ENCODE data around the gene EXD1.
"Not testable (repeated sequence)": the region's sequence is repeated elsewhere in the genome, so short reads cannot be mapped to it uniquely, and the experiment has no call there.

The EXD1 gene

DNA sequence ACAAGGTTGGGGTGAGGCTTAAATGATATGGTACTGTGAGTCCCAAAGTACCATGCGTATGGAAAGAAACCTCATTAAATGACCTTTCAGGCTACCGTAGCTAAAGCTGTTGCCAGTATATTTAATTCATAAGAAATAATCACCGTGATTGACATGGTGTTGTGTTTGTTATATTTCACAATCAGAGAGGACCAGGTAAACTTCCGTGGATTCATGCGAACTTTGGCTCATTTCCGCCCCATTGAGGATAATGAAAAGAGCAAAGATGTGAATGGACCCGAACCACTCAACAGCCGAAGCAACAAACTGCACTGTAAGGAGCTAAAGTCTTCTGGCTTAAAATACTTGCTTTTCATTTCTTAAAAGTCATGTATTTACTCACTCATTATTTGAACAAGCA is 32.0 kb upstream of the EXD1 start:
- no peak for DNase-seq (ENCODE audit: low read depth in 2 of 2)
- no peak overlapping the region for H3K4me3 ChIP-seq (replicated peaks in 1 of 2; ENCODE audit: low read depth in 2 of 2, low read length in 2 of 2)
- TF ChIP-seq, protein P1, sequence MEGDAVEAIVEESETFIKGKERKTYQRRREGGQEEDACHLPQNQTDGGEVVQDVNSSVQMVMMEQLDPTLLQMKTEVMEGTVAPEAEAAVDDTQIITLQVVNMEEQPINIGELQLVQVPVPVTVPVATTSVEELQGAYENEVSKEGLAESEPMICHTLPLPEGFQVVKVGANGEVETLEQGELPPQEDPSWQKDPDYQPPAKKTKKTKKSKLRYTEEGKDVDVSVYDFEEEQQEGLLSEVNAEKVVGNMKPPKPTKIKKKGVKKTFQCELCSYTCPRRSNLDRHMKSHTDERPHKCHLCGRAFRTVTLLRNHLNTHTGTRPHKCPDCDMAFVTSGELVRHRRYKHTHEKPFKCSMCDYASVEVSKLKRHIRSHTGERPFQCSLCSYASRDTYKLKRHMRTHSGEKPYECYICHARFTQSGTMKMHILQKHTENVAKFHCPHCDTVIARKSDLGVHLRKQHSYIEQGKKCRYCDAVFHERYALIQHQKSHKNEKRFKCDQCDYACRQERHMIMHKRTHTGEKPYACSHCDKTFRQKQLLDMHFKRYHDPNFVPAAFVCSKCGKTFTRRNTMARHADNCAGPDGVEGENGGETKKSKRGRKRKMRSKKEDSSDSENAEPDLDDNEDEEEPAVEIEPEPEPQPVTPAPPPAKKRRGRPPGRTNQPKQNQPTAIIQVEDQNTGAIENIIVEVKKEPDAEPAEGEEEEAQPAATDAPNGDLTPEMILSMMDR (IDR thresholded peaks at IDR 0.05; ENCODE audit: low read depth, low read length): no peak

DNA sequence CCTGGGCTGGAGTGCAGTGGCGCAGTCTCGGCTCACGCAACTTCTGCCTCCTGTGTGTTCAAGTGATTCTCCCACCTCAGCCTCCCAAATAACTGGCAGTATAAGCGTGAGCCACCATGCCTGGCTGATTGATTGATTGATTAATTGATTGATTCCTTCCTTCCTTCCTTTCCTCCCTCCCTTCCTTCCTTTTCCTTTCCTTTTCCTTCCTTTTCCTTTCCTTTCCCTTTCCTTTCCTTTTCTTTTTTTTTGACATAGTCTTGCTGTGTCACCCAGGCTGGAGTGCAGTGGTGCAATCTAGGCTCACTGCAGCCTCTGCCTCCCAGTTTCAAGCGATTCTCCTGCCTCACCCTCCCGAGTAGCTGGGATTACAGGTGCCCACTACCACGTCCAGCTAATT is 30.4 kb upstream of the EXD1 start:
- H3K4me3 ChIP-seq (replicated peaks in 1 of 2; ENCODE audit: low read depth in 2 of 2, low read length in 2 of 2); DNase-seq (ENCODE audit: low read depth in 2 of 2): not testable (repeated sequence)

DNA sequence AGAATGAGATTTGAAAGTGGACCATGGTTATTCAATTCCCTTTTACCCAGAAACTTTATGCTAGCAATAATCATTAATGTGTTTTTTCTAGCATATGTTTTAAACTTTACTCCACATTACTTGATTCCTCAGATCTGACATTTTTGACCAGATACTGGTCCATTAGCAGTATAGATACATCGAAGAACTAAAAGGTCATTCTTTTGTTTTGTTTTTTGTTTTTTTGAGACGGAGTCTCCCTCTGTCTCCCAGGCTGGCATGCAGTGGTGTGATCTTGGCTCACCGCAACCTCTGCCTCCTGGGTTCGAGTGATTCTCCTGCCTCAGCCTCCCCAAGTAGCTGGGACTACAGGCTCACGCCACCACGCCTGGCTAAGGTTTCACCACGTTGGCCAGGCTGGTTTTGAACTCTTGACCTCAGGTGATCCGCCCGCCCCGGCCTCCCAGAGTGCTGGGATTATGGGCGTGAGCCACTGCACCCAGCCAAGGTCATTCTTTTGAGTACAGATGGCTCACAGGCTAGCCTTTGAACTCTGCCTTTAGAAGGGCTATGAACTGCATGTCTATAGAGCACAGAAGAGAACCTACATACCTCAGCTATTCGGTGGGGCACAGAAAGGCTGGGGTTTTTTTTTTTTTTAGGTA is 29.1 kb upstream of the EXD1 start:
- TF ChIP-seq, protein P1 (IDR thresholded peaks at IDR 0.05; ENCODE audit: low read depth, low read length): no peak
- no peak overlapping the region for H3K4me3 ChIP-seq (replicated peaks in 1 of 2; ENCODE audit: low read depth in 2 of 2, low read length in 2 of 2)
- no peak for DNase-seq (ENCODE audit: low read depth in 2 of 2)

DNA sequence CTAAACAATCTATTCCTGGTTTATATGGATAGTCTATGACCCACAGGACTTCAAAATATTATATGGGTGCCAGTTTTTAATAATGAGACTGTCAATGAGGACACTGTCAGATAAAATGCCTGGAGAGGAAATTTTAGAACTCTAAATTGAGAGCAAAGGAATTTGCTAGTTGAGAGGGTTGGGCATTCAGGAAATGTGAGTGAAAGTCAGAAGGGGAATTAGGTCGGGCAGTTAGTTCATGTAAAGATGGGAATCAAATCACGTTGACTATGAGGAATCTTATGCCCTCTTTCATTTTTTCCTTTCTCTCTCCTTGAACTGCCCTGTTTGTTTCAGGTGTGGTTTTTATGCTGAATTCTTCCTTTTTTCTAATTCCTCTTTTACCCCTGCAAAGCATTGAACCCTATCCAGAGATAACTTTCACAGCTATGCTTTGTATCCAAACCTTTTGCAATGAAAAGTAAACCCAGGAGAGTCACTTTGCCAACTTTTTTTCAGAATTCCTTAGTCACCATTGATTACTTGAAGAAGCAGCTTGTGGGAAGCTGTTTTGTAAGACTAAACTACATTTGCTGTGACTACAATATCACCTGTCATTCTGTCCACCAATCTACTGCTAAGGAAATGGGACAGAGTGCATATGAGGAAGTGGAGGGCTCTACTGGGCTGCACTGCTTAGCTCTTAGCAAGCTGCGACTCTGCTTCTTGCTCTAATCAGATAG is 28.4 kb upstream of the EXD1 start:
- TF ChIP-seq, protein P1 (IDR thresholded peaks at IDR 0.05; ENCODE audit: low read depth, low read length): no peak
- no peak overlapping the region for H3K4me3 ChIP-seq (replicated peaks in 1 of 2; ENCODE audit: low read depth in 2 of 2, low read length in 2 of 2)
- DNase-seq (ENCODE audit: low read depth in 2 of 2): peak; percentile 51 to 73

DNA sequence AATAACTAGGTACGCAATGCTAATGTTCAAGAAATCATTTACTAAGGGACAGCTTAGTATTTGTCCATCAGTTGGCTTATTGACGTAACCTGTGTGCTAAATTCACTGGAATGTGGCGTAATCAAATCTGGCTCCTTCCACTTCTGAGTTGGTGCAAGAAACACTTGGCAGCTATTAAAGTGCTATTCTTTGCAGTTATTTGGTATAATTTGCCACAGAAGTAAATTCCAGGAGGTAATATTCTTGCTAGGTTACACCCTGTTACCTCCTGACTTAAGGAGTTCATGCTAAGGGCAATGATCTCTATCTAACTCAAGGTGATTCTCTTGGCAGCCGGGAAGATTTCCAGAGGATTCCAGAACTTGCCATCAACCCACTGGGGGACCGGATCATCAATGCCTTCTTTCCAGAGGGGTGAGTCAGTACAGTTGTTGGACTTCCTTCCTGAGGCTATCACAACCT is 26.1 kb upstream of the EXD1 start:
- TF ChIP-seq, protein P1 (IDR thresholded peaks at IDR 0.05; ENCODE audit: low read depth, low read length): no peak
- H3K4me3 ChIP-seq (replicated peaks in 1 of 2; ENCODE audit: low read depth in 2 of 2, low read length in 2 of 2): no peak overlapping the region
- DNase-seq (ENCODE audit: low read depth in 2 of 2): peak in 1 of 2 donors; percentile 50

DNA sequence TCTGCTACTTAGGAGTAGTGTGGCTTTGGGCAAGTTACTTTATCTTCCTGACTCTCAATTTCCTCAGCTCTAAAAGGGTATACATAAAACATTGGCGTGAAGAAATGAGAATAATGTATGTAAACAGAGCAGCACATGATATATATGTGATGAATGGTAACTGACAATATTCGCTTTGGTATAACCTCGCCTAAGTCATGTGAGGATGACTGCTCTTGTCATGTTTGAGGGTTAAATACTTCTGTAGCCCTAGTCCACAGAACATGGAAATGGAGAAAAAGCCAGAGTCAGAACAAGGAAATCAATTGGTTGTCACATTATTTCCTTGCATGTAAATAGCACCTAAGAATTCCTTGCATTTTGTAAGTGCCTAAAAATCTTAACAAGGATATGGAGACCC is 25.5 kb upstream of the EXD1 start:
- no peak for DNase-seq (ENCODE audit: low read depth in 2 of 2)
- TF ChIP-seq, protein P1 (IDR thresholded peaks at IDR 0.05; ENCODE audit: low read depth, low read length): no peak
- H3K4me3 ChIP-seq (replicated peaks in 1 of 2; ENCODE audit: low read depth in 2 of 2, low read length in 2 of 2): no peak overlapping the region

DNA sequence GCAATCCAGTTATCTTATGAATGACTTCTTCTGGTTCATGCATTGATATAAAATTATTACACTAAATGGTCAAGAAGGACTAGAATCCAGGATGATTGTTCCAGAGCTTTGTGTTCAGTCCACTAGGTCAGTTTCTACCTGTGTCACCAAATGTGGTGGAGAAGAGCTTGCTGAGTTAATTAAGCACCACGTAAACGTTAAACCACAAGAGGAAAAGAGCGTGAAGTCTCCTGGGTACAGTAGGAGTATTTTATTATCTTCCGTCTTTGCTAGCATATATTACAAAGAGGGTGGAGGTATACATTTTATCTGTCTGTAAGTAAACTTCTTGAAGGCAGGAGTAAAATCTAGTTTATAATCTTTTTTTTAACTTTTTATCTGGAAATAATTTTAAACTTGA is 24.0 kb upstream of the EXD1 start:
- TF ChIP-seq, protein P1 (IDR thresholded peaks at IDR 0.05; ENCODE audit: low read depth, low read length): no peak
- H3K4me3 ChIP-seq (replicated peaks in 1 of 2; ENCODE audit: low read depth in 2 of 2, low read length in 2 of 2): no peak overlapping the region
- DNase-seq (ENCODE audit: low read depth in 2 of 2): no peak
